Activated T-helper 1 cell treated with anti-CD3 and anti-CD28 coated beads, Interleukin-12 subunit alpha, Interleukin-12 subunit beta, Interleukin-2, Interleukin-4 antibody, amounts not matched to agents 30 ng/mL and 10 ng/mL and 1 ng/mL, durations not matched to agents 14 hours and 24 hours and 36 hours (primary cell): Measurements from ENCODE around the gene CLIC4. TPM values are rescaled to one million over a fixed set of nuclear protein-coding genes. Genes with fewer than 3 reads are reported as not detected.

Experiments
- DNase-seq: peaks from one replicate; pipeline ENCODE4 v3.0.0; 2021; ENCODE audit warnings: low spot score
- H3K27ac Mint-ChIP-seq: one replicate; pipeline ENCODE4 v1.8.0; 2021; ENCODE audit warnings: mild to moderate bottlenecking, mixed read lengths
- H3K27me3 Mint-ChIP-seq: one replicate; pipeline ENCODE4 v1.8.0; 2022; ENCODE audit warnings: mild to moderate bottlenecking, moderate library complexity, mixed read lengths; ENCODE audit not compliant: insufficient read depth
- H3K36me3 Mint-ChIP-seq: one replicate; pipeline ENCODE4 v1.8.0; 2021; ENCODE audit warnings: low read depth, mixed read lengths
- H3K4me1 Mint-ChIP-seq: one replicate; pipeline ENCODE4 v1.8.0; 2021; ENCODE audit warnings: low read depth, mixed read lengths
- H3K4me3 Mint-ChIP-seq: one replicate; pipeline ENCODE4 v1.8.0; 2021; ENCODE audit warnings: mild to moderate bottlenecking, moderate library complexity, mixed read lengths
- H3K9me3 Mint-ChIP-seq: one replicate; pipeline ENCODE4 v1.8.0; 2021; ENCODE audit warnings: mixed read lengths
- intact Hi-C: fragments of 100-400 bp; cut with micrococcal nuclease; formaldehyde crosslinking; loops from one replicate; pipeline ENCODE4 v1.15.1; 2024
- total RNA-seq: library from RNA; stranded (reverse); gene quantifications from 2 replicates; pipeline ENCODE4 v1.2.3, GENCODE V29; 2022

Gene CLIC4
- total RNA-seq, 1 donor from 2014 or later: 16.8 TPM

- Mint-ChIP-seq H3K4me3 (no peak overlapping the region), H3K36me3 (no peaks in the 10 kb centered on the region), H3K9me3 (no peaks in the 10 kb centered on the region), H3K27ac (no peak overlapping the region), H3K27me3 (peaks cover 31% of the 10 kb centered on the region), H3K4me1 (no peaks in the 10 kb centered on the region)
- no peak for DNase-seq
- intact Hi-C loops: no loop called here
Observed at GRCh38 chr1:24856787-24857506, 111.7 kb downstream of the CLIC4 start.

DNA sequence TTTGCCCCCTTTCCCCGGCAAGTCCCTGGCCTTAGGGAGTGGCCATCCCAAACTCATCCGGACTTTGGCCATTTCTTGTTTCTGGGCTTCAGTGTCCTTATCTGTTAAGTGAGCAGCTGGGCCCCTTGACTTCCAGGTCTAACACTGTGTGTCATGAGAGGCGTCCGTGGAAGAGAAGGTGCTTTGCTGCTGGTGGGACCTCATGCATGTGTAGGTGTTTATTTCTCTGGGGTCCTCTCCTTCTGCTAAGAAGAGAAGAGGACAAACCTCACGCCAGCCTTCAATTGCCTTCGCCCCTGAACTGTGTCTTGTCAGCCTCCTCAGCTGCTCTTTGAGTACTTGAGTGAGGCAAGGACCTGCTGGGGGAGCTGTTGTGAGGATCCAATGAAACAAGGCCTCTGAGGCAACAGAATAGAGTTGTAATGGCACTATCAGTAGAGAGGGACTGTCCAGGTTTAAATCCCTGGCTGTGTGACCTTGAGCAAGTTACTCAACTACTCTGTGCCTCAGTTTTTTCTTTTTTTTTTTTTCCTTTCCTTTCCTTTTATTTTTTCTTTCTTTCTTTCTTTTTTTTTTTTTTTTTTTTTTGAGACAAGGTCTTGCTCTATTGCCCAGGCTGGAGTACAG lies 112.4 kb downstream of the CLIC4 start:
- Mint-ChIP-seq H3K9me3 (no peaks in the 10 kb centered on the region), H3K4me1 (no peaks in the 10 kb centered on the region), H3K36me3 (no peaks in the 10 kb centered on the region), H3K27ac (no peak overlapping the region), H3K27me3 (peaks cover 31% of the 10 kb centered on the region), H3K4me3 (no peak overlapping the region)
- no peak for DNase-seq
- intact Hi-C loops: no loop called here

DNA sequence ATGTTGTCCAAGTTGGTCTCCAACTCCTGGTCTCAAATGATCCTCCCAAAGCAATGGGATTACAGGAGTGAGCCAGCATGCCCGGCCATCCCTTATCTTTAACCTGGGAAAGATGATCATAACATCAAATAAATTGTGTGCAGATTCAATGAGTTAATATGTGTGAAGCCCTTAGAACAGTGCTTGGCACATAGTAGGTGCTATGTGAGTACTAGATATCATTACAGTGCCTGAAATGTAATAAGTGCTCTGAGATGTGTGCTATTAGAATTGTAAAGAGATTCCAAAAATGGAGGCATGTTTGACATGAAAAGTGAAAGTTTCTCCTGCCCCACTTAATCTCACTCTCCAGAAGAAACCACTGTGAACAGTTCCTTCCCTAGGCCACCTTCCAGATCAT lies 113.0 kb downstream of the CLIC4 start:
- Mint-ChIP-seq H3K9me3 (no peaks in the 10 kb centered on the region), H3K27me3 (peaks cover 28% of the 10 kb centered on the region), H3K27ac (no peak overlapping the region), H3K4me3 (no peak overlapping the region), H3K36me3 (no peaks in the 10 kb centered on the region), H3K4me1 (no peaks in the 10 kb centered on the region)
- intact Hi-C loops: no loop called here
- DNase-seq: no peak

- Mint-ChIP-seq H3K27ac (no peak overlapping the region), H3K9me3 (no peaks in the 10 kb centered on the region), H3K4me1 (no peaks in the 10 kb centered on the region), H3K27me3 (peaks cover 23% of the 10 kb centered on the region), H3K36me3 (no peaks in the 10 kb centered on the region), H3K4me3 (no peak overlapping the region)
- intact Hi-C loops: no loop called here
- no peak for DNase-seq
Observed at GRCh38 chr1:24859063-24860010, 114.1 kb downstream of the CLIC4 start.

- H3K9me3 Mint-ChIP-seq: no peaks in the 10 kb centered on the region
- no peak overlapping the region for H3K4me3 Mint-ChIP-seq
- no peak for DNase-seq
- peaks cover 18% of the 10 kb centered on the region for H3K27me3 Mint-ChIP-seq
- no peaks in the 10 kb centered on the region for H3K4me1 Mint-ChIP-seq
- no peaks in the 10 kb centered on the region for H3K36me3 Mint-ChIP-seq
- no peak overlapping the region for H3K27ac Mint-ChIP-seq
- intact Hi-C loops: no loop called here
Observed at GRCh38 chr1:24860841-24861240, 115.6 kb downstream of the CLIC4 start.

DNA sequence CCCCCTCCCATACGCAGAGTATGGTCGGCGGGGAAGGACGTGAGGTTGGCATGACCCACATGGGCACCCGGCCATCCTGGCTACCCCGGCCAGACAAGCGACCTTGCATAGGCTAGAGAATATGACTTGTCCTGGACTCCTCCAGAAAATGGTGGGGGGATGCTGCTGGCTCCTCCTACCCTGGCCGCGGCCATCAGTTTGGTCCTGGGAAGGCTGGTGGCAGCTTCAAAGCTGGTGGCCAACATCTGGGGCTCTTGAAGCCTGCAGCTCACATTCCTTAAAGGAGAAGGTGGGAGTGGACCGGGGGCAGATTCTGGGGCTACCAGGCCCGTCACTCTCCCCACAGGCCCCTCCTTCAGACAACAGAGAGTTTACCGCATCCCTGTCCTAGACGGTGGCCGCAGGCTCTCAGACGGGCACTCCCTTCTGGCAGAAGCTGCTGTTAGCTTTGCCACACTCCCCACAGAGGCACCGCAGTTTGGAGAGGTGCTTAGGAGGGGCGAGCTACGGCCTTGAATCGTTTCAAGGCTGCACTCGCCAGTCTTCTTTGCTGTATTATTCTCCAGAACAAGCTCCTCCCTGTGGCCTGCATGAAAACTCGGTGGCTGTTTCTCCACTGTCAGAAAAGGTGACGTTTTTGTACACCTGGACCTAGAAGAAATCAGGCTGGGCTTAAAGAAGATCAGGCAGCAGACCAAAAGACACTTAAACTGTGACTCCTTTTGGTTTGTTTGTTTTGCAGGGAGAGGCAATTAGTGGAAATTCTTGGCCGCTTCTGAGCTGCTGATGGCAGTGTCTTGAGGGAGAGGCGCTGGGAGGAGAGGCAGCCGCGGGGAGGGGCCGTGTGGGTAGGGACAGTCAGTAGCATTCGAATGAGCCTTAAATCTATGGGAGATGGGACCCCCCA lies 116.8 kb downstream of the CLIC4 start:
- intact Hi-C loops: no loop called here
- no peak for DNase-seq
- Mint-ChIP-seq H3K9me3 (no peaks in the 10 kb centered on the region), H3K27me3 (peaks cover 18% of the 10 kb centered on the region), H3K36me3 (no peaks in the 10 kb centered on the region), H3K4me1 (no peaks in the 10 kb centered on the region), H3K4me3 (no peak overlapping the region), H3K27ac (no peak overlapping the region)

DNA sequence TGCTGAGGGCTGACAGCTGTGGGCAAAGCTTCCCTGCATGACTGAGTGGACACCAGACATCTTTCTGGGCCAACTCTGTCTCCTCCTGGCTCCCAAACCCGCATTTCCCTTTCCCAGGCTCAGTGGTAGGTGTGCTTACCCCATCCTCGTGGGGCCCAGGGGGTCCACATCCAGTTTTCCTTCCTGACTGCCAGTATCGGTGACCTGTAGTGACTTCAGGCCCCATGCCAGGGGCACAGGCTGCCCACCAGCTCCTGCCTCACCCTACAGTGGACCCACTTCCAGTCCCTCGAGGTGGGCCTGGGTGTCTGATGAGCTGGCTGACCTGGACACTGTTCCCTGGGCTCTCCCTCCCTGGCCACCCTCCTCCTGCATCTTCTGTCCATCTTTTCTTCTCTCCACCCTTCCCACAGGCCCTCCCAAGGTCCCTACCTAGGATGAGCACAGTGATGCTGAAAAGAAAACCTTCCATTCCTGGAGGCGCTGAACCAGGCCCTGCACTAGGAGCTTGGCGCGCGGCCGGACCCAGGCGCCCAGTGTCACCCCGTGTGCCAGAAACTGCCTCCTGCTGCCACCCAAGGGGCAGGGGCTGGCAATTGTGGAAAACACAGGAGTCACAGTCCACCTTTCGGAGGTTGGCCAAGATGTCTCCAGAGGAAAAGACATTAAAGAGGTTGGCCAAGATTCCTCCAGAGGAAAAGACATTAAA lies 117.7 kb downstream of the CLIC4 start:
- Mint-ChIP-seq H3K4me3 (no peak overlapping the region), H3K27me3 (peaks cover 20% of the 10 kb centered on the region), H3K27ac (no peak overlapping the region), H3K36me3 (no peaks in the 10 kb centered on the region), H3K9me3 (no peaks in the 10 kb centered on the region), H3K4me1 (no peaks in the 10 kb centered on the region)
- DNase-seq: no peak
- intact Hi-C loops: no loop called here

DNA sequence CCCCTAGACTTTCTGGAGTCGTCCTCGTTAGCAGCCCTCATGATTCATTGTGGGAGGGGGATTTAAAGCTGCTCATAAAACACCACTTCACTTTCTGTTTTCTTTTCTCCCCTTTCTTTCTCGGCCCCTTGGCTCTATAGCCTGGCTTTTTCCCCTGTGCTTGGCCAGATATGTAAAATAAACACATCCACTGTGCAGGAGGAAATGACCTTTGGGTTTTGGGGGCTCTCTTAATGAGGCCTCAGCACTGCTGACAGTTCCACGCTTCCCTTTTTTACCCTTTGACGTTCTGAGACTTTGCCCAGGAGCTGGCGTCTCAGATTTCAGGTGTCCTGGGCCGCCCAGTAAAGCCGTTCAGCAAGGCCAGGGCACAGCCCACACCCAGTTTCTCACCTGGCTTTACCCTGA lies 119.1 kb downstream of the CLIC4 start:
- intact Hi-C loops: no loop called here

GRCh38 chr1:24865168-24865567 lies 119.9 kb downstream of the CLIC4 start:
- Mint-ChIP-seq H3K27ac (no peak overlapping the region), H3K4me1 (no peaks in the 10 kb centered on the region), H3K27me3 (peaks cover 14% of the 10 kb centered on the region), H3K4me3 (no peak overlapping the region), H3K36me3 (no peaks in the 10 kb centered on the region), H3K9me3 (no peaks in the 10 kb centered on the region)
- intact Hi-C loops: no loop called here
- no peak for DNase-seq

More for the DNA sequence above, 119.1 kb downstream of the CLIC4 start:
- Mint-ChIP-seq H3K27me3 (peaks cover 14% of the 10 kb centered on the region), H3K9me3 (no peaks in the 10 kb centered on the region), H3K4me3 (no peak overlapping the region), H3K27ac (no peak overlapping the region), H3K4me1 (no peaks in the 10 kb centered on the region), H3K36me3 (no peaks in the 10 kb centered on the region)
- DNase-seq: no peak

GRCh38 chr1:24865587-24865986 lies 120.3 kb downstream of the CLIC4 start:
- H3K27me3 Mint-ChIP-seq: peaks cover 14% of the 10 kb centered on the region
- H3K4me3 Mint-ChIP-seq: no peak overlapping the region
- H3K36me3 Mint-ChIP-seq: no peaks in the 10 kb centered on the region
- H3K9me3 Mint-ChIP-seq: no peaks in the 10 kb centered on the region
- intact Hi-C loops: no loop called here
- H3K4me1 Mint-ChIP-seq: no peaks in the 10 kb centered on the region
- no peak for DNase-seq
- H3K27ac Mint-ChIP-seq: no peak overlapping the region

- no peaks in the 10 kb centered on the region for H3K4me1 Mint-ChIP-seq
- no peak overlapping the region for H3K27ac Mint-ChIP-seq
- H3K9me3 Mint-ChIP-seq: no peaks in the 10 kb centered on the region
- no peak overlapping the region for H3K4me3 Mint-ChIP-seq
- no peaks in the 10 kb centered on the region for H3K36me3 Mint-ChIP-seq
- H3K27me3 Mint-ChIP-seq: peaks cover 14% of the 10 kb centered on the region
- no peak for DNase-seq
- intact Hi-C loops: no loop called here
Observed at GRCh38 chr1:24866211-24867083, 121.2 kb downstream of the CLIC4 start.
